Measurements from ENCODE around the gene MAP4K5. TPM values are rescaled to one million over a fixed set of nuclear protein-coding genes. Genes with fewer than 3 reads are reported as not detected.

Gene MAP4K5
- total and polyA plus RNA-seq, 7 donors: 4.8 to 17.1 (median 14.6) TPM

DNA sequence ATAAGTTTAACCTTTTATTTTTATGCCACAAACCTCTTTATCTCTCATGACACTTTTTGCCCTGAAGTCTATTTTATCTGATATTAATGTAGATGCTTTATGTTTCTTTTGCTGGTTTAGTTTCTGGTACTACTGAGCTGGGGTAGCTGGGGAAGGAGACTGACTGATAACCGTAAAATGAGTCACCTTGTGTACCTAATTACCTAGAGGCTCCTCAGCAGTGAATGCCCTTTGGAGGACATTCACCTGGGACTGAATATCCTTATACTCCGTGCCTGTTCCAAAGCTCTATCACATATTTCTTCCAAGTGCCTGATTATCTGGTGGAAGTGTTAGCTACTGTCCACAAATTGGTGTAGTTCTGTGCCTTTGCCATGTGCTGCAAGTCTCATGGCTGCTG lies 41.5 kb upstream of the MAP4K5 start:
- 76 to 86% (median 77%) methylated on average over 2 of the region's 2 CpGs for whole genome bisulfite sequencing, 3 donors
- no peak for ATAC-seq
- intact Hi-C loops (cut with DNase I): no loop called here

DNA sequence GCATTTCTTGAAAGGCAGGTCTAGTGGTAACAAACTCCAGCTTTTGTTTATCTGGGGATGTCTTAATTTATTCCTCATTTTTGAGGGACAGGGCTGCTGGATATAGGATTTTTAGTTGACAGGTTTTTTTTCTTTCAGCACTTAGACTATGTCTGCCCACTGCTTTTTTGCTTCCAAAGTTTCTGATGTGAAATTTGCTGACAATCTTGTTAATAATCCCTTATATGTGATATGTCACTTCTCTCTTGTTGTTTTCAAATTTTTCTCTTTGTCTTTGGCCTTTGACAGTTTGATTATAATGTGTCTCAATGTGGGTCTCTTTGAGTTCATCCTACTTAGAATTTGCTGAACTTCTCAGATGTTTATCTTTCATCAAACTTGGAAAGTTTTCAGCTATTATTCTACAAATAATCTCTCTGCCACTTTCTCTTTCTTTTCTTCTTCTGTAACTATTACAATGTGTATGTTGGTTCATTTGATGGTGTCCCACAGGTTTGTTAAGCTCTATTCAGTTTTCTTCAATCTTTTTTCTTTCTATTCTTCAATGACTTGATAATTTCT lies 37.4 kb upstream of the MAP4K5 start:
- no peak overlapping the region for H3K27ac ChIP-seq
- TF ChIP-seq, protein P1, sequence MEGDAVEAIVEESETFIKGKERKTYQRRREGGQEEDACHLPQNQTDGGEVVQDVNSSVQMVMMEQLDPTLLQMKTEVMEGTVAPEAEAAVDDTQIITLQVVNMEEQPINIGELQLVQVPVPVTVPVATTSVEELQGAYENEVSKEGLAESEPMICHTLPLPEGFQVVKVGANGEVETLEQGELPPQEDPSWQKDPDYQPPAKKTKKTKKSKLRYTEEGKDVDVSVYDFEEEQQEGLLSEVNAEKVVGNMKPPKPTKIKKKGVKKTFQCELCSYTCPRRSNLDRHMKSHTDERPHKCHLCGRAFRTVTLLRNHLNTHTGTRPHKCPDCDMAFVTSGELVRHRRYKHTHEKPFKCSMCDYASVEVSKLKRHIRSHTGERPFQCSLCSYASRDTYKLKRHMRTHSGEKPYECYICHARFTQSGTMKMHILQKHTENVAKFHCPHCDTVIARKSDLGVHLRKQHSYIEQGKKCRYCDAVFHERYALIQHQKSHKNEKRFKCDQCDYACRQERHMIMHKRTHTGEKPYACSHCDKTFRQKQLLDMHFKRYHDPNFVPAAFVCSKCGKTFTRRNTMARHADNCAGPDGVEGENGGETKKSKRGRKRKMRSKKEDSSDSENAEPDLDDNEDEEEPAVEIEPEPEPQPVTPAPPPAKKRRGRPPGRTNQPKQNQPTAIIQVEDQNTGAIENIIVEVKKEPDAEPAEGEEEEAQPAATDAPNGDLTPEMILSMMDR (IDR thresholded peaks at IDR 0.05): no peak
- no peaks in the 10 kb centered on the region for H3K27me3 ChIP-seq (ENCODE audit: insufficient read depth in 3 of 3, low read length in 2 of 3)
- no peaks in the 10 kb centered on the region for H3K4me1 ChIP-seq
- no peak overlapping the region for H3K4me3 ChIP-seq
- intact Hi-C loops (cut with DNase I): no loop called here
- no peak for DNase-seq
- no peak for ATAC-seq
- H3K9me3 ChIP-seq: peaks cover 11% of the 10 kb centered on the region
- no peaks in the 10 kb centered on the region for H3K36me3 ChIP-seq (ENCODE audit: insufficient read depth in 1 of 2, low read depth in 1 of 2)

More for the DNA sequence above, 41.5 kb upstream of the MAP4K5 start:
- H3K9me3 ChIP-seq: peaks cover 11% of the 10 kb centered on the region
- TF ChIP-seq, protein P1 (IDR thresholded peaks at IDR 0.05): no peak
- H3K36me3 ChIP-seq (ENCODE audit: insufficient read depth in 1 of 2, low read depth in 1 of 2): no peaks in the 10 kb centered on the region
- no peak overlapping the region for H3K27ac ChIP-seq
- no peak for DNase-seq
- no peaks in the 10 kb centered on the region for H3K27me3 ChIP-seq (ENCODE audit: insufficient read depth in 3 of 3, low read length in 2 of 3)
- no peak overlapping the region for H3K4me3 ChIP-seq
- no peaks in the 10 kb centered on the region for H3K4me1 ChIP-seq

DNA sequence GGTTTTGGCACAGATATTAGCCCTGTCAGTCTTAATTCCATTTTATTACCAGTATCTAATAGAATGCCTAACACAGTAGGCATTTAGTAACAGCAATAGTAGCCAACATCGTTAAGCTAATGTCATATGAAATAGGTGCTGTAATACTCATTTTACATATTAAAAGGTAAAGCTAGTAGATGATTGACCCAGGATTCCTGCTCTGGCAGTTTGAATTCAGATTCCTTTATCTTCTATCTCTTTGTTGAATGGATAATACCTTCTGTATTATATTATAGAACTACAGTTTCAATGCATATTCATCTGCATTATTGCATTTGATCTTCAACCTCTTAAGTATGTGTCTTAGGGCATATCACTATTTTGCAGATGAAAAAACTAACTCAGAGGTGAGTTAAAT lies 30.5 kb upstream of the MAP4K5 start:
- Histone ChIP-seq H3K9me3 (no peaks in the 10 kb centered on the region), H3K4me1 (peaks cover 9% of the 10 kb centered on the region), H3K36me3 (ENCODE audit: insufficient read depth in 1 of 2, low read depth in 1 of 2) (no peaks in the 10 kb centered on the region), H3K27me3 (ENCODE audit: insufficient read depth in 3 of 3, low read length in 2 of 3) (peaks cover 0 to 33% (median 2%) of the 10 kb centered on the region in 3 donors), H3K4me3 (no peak overlapping the region), H3K27ac (no peak overlapping the region)
- 56 to 76% (median 73%) methylated on average over 1 of the region's 1 CpG for whole genome bisulfite sequencing, 3 donors
- no peak for ATAC-seq
- DNase-seq: no peak
- intact Hi-C loops (cut with DNase I): no loop called here
- TF ChIP-seq, protein P1 (IDR thresholded peaks at IDR 0.05): no peak

DNA sequence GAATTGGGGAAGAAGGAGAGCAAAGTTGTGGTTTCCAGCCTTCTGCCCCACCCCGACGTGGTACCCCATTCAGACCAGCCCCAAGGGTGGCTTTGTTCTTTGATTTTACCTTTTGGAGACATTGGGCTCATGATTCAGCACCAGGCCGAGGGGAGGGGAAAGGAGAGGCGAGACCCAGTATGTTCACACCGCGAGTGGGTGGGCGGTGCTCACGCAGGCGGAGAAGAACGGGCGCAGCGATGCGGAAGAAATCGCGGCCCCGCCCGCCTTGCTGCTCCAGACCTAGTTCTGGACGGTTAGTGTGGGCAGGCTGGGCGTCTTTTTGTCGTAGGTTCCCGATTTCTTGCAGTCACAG lies 28.5 kb upstream of the MAP4K5 start:
- TF ChIP-seq, protein P1 (IDR thresholded peaks at IDR 0.05): no peak
- H3K27ac ChIP-seq: peak overlapping the region; percentile 68
- peak overlapping the region; percentile 86 for H3K4me3 ChIP-seq
- intact Hi-C loops (cut with DNase I): no loop called here
- DNase-seq (peak; percentile 85 to 87), ATAC-seq (peak; percentile 45 to 68 (median 59))
- 4 to 7% (median 5%) methylated on average over 21 of the region's 21 CpGs for WGBS, 3 donors
- H3K4me1 ChIP-seq: peaks cover 9% of the 10 kb centered on the region
- H3K27me3 ChIP-seq (ENCODE audit: insufficient read depth in 3 of 3, low read length in 2 of 3): peaks cover 0 to 51% (median 2%) of the 10 kb centered on the region in 3 donors
- H3K9me3 ChIP-seq: no peaks in the 10 kb centered on the region
- no peaks in the 10 kb centered on the region for H3K36me3 ChIP-seq (ENCODE audit: insufficient read depth in 1 of 2, low read depth in 1 of 2)

Measured in psoas muscle (tissue), 8 donors.